ENCODE data around the gene MICAL2.

MICAL2 gene

DNA sequence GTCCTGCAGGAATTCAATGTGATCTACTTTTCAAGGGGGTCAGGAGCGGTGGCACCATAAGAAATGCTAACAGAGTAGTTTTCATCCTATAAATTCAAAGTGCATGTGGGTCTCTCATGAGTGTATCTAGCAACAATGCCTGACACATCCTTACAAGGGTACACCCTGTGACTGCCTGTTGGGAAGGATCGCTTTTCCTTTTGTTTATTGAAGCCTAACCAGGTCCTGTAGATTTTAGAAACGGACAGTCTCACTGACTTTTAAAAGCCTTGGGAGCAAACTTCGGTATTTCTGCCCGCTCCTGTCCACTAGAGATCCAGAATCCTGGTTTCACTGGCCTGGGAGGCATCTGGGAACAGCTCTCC, 102.4 kb downstream of the MICAL2 start:
- no peak for DNase-seq

GRCh38 chr11:12213883-12214282, 103.5 kb downstream of the MICAL2 start:
- DNase-seq, result no peak

- no peak for DNase-seq
These were observed 104.4 kb downstream of the MICAL2 start for GRCh38 chr11:12214751-12215150.

- DNase-seq, result no peak
These were observed 104.8 kb downstream of the MICAL2 start for GRCh38 chr11:12215181-12215593.

GRCh38 chr11:12216041-12216451, 105.7 kb downstream of the MICAL2 start:
- no peak for DNase-seq

- DNase-seq, result no peak
These were observed 106.4 kb downstream of the MICAL2 start for GRCh38 chr11:12216671-12217374.

DNA sequence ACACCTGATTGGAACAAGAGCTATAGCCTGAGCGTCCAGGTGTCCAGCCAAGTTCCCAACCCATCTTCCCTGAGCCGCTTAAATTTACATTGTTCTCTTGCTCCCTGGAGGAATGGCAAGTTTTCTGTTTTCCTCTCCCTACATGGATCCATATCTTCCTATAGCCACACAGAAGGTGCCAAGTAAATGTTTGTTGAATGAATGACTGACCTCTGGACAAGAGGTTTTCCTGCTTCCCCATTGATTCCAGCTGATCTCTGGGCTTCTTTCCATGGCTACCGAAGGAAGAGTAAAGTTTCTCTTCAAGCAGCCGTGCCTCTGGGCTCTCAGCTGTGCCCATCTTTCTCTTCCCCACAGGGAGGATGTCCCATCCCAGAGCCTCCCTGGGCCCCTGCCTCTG, 107.5 kb downstream of the MICAL2 start:
- no peak for DNase-seq

DNA sequence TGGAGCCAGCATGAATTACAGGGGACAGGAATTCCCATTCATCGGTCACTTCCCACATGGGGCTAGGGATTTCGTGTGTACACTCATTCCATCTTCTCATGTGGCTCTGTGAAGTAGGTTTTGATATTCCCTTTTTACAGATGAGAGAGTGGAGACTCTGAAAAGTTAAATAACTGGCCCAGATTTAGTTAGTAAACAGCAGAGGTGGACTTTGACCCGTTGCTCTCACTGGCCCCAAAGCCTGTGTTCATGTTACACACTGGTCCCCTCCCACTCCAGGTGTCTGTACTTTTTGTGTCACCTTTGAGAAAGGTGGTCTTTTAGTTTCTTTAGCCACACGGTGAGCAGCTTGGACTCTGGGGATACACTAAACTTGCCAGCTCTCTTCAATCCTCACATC, 108.5 kb downstream of the MICAL2 start:
- DNase-seq, result no peak

DNA sequence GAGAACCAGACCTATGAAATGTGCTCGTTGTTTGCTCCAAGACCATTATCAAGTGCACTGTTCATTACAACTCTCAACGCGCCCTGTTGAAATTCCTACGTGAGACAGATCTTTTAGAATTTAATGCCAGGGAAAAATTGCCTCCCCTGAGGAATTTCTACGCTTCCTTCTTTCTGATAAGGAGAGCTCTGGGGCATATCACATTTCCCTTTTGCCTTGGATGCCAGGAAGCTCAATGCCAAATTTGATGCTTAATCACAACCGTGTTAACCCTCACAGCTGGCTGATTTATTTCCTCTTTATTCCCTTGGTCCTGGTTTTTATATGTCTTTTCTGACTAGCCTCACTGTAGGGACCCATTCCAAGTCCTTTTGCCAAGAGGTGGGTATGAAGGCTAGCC, 109.4 kb downstream of the MICAL2 start:
- no peak for DNase-seq

DNA sequence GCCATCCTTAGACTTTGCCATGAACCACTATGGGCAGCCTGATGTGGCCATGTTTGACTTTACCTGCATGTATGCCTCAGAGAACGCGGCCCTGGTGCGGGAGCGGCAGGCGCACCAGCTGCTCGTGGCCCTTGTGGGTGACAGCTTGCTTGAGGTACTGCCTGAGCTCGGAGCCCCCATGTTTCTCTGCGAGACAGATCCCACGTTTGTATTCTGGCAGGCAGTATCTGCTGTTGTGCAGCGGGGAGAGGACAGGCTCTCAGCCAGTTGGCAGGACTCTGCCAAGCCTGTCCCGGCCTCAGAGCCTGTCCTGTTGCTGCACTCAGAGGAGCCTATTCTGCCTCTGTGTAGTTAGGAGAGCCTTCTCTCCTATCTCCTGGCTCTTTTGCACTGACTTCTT, 109.9 kb downstream of the MICAL2 start:
- DNase-seq, result no peak

DNA sequence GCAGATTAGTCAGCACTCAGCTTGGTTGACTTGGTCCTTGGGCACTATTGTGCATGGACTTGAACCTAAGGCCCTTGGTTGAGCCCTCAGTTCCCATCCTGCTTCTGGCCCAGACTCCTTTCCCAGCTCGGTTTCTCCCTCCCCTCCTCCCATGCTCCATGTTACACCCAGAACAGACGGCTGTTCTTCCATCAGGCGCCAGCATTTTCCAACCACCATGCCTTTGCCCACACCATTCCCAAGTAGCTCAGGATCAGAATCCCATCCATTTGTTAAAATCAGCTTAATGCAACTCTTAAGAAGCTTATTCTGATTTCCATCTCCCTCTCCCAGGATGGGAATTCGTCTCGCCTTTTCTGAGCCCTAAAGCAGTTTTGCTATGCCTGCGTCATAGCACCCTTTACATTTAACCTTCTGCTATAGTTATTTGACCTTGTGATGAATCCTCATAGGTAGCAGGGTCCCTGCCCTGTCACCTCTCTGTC, 110.7 kb downstream of the MICAL2 start:
- no peak for DNase-seq

GRCh38 chr11:12222055-12222792, 111.8 kb downstream of the MICAL2 start:
- DNase-seq, result no peak

- peak; percentile 41 for DNase-seq
These were observed 113.6 kb downstream of the MICAL2 start for GRCh38 chr11:12223771-12224536.

DNA sequence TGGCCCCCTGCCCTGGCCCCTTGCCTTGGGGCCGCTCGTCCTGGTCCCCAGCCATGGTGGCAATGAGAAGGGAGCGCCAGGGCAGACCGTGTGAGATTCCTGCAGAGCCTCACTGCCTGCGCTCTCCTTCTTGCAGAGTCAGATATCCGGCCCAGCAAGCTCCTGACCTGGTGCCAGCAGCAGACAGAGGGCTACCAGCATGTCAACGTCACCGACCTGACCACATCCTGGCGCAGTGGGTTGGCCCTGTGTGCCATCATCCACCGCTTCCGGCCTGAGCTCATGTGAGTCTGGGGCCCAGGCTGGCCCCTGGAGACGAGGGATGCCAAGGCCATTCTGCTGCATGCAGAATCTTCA, 114.1 kb downstream of the MICAL2 start:
- DNase-seq, result no peak

- DNase-seq, result no peak
These were observed 114.8 kb downstream of the MICAL2 start for GRCh38 chr11:12225046-12225739.

DNA sequence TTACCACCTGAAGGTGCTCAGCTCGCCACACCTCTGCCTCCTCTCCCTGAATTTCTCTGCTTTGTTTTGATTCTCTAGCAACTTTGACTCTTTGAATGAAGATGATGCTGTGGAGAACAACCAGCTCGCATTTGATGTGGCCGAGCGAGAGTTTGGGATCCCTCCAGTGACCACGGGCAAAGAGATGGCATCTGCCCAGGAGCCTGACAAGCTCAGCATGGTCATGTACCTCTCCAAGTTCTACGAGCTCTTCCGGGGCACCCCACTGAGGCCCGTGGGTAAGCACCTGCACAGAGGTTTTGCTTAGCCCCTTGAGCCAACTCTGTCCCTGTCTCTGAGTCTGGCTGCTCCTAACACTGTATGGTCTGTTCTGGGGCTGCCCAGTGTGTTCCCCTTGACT, 115.7 kb downstream of the MICAL2 start:
- DNase-seq, result no peak

- DNase-seq, result no peak
These were observed 119.2 kb downstream of the MICAL2 start for GRCh38 chr11:12229450-12230229.

DNA sequence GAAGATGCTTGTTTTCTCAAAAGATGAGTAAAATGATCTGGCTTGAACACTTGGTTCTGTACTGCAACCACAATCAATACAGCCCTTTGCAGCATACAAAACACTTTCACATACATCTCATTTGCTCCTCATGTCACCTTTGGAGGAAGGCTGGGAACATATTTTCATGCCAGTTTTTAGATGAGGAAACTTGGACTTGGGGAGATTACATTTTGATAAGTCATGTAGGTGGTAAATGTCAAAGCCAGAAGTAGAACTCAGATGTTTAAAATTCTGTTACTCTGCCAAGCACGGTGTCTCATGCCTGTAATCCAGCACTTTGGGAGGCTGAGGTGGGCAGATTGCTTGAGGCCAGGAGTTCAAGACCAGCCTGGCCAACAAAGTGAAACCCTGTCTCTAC, 121.8 kb downstream of the MICAL2 start:
- DNase-seq, result no peak

- no peak for DNase-seq
These were observed 122.6 kb downstream of the MICAL2 start for GRCh38 chr11:12232817-12233601.

GRCh38 chr11:12233602-12233925, 123.2 kb downstream of the MICAL2 start:
- DNase-seq, result no peak

GRCh38 chr11:12234221-12234620, 123.8 kb downstream of the MICAL2 start:
- no peak for DNase-seq

DNA sequence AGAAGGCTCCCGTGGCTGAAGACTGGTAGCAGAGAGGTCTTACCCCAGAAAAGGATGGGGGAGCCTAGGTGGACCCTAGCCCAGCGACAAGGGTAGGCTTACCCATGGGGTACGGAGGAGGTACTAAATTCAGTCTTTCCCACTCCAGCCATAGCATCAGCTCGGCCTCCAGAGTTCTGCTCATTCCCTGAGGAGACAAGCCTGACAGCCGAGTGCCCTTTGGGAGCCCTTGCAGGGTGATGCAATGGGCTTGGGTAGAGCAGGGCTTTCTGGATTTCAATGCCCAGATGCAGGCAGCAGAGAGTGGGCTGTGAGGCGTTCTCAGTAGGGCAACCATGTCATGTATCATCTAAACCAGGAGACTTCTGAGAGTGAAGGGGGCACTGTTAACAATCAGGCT, 124.7 kb downstream of the MICAL2 start:
- no peak for DNase-seq
